Right renal cortex interstitium (tissue), 3 donors: Measurements from ENCODE around the gene NAGLU. TPM values are rescaled to one million over a fixed set of nuclear protein-coding genes. Genes with fewer than 3 reads are reported as not detected.

ENCODE experiments used
- DNase-seq, 3 donors: peaks; one replicate each; pipeline ENCODE4 v3.0.0-alpha.2; 2013; ENCODE audit warnings: low read depth in 3 of 3, low spot score in 2 of 3
- polyA plus RNA-seq, 3 donors: library from polyadenylated mRNA; unstranded; fragments of 120-200 nt; gene quantifications; one replicate each; pipeline ENCODE4 v1.2.1, GENCODE V29; 2013; ENCODE audit not compliant: insufficient read length in 3 of 3

The NAGLU gene
- polyA plus RNA-seq, 3 donors = 18.1 to 22.8 (median 20.4) TPM

- no peak for DNase-seq
These were observed 49.3 kb downstream of the NAGLU start for GRCh38 chr17:42585353-42585752.

- DNase-seq = no peak
These were observed 50.6 kb downstream of the NAGLU start for GRCh38 chr17:42586514-42587230.

- no peak for DNase-seq
These were observed 54.8 kb downstream of the NAGLU start for GRCh38 chr17:42590886-42591285.

GRCh38 chr17:42591411-42591810 lies 55.4 kb downstream of the NAGLU start:
- no peak for DNase-seq

Other genes starting within 250 kb of the NAGLU start
- 1 to 10 TPM; 5.1 to 5.9 (median 5.5) TPM for gene STAT5A, start 247.7 kb upstream of the NAGLU start, polyA plus RNA-seq
- 10 to 100 TPM; 53.3 to 57.0 (median 55.3) TPM for gene STAT3, start 147.8 kb upstream of the NAGLU start, polyA plus RNA-seq
- 10 to 100 TPM; 55.5 to 64.4 (median 59.5) TPM for gene CAVIN1, start 113.0 kb upstream of the NAGLU start, polyA plus RNA-seq
- gene ATP6V0A1, start 77.4 kb upstream of the NAGLU start, polyA plus RNA-seq = 10 to 100 TPM; 44.0 to 51.5 (median 48.6) TPM
- gene HSD17B1, start 16.7 kb downstream of the NAGLU start, polyA plus RNA-seq = 1 to 10 TPM; 3.0 to 4.1 (median 3.6) TPM
- gene COASY, start 25.9 kb downstream of the NAGLU start, polyA plus RNA-seq = 10 to 100 TPM; 54.0 to 58.4 (median 54.8) TPM
- 10 to 100 TPM; 33.9 to 35.7 (median 34.7) TPM for gene MLX, start 30.9 kb downstream of the NAGLU start, polyA plus RNA-seq
- 10 to 100 TPM; 16.3 to 21.5 (median 19.0) TPM for gene PSMC3IP, start 41.5 kb downstream of the NAGLU start, polyA plus RNA-seq
- gene RETREG3, start 73.1 kb downstream of the NAGLU start, polyA plus RNA-seq = 10 to 100 TPM; 43.1 to 44.1 (median 43.3) TPM
- 10 to 100 TPM; 53.5 to 63.6 (median 54.5) TPM for gene TUBG1, start 73.4 kb downstream of the NAGLU start, polyA plus RNA-seq
- 10 to 100 TPM; 19.5 to 20.7 (median 20.0) TPM for gene TUBG2, start 123.0 kb downstream of the NAGLU start, polyA plus RNA-seq
- gene PLEKHH3, start 140.8 kb downstream of the NAGLU start, polyA plus RNA-seq = 10 to 100 TPM; 11.0 to 12.7 (median 11.5) TPM
- 1 to 10 TPM in 2 of 3 donors, under 1 TPM in 1; 0.87 to 1.1 (median 1.0) TPM for gene CCR10, start 145.6 kb downstream of the NAGLU start, polyA plus RNA-seq
- 1 to 10 TPM; 6.4 to 7.1 (median 7.0) TPM for gene CNTNAP1, start 146.3 kb downstream of the NAGLU start, polyA plus RNA-seq
- 10 to 100 TPM; 37.3 to 44.1 (median 40.8) TPM for gene EZH1, start 208.8 kb downstream of the NAGLU start, polyA plus RNA-seq
- 10 to 100 TPM; 87.3 to 96.7 (median 92.2) TPM for gene RAMP2, start 225.0 kb downstream of the NAGLU start, polyA plus RNA-seq
- 100 to 1,000 TPM in 1 of 3 donors, 10 to 100 TPM in 2; 95.3 to 105 (median 97.8) TPM for gene VPS25, start 237.2 kb downstream of the NAGLU start, polyA plus RNA-seq
- gene WNK4, start 244.4 kb downstream of the NAGLU start, polyA plus RNA-seq = 10 to 100 TPM in 2 of 3 donors, 1 to 10 TPM in 1; 8.7 to 11.2 (median 11.0) TPM